Stimulated activated CD4-positive, alpha-beta T cell treated with anti-CD3 and anti-CD28 coated beads, Interleukin-2, amount 100 ng/mL, for 4 hours (primary cell): Measurements from ENCODE around the gene DRAXIN.

Experiments
- DNase-seq: peaks from one replicate; pipeline ENCODE4 v3.0.0-alpha.2; 2020; ENCODE audit warnings: low read depth

DRAXIN gene

DNA sequence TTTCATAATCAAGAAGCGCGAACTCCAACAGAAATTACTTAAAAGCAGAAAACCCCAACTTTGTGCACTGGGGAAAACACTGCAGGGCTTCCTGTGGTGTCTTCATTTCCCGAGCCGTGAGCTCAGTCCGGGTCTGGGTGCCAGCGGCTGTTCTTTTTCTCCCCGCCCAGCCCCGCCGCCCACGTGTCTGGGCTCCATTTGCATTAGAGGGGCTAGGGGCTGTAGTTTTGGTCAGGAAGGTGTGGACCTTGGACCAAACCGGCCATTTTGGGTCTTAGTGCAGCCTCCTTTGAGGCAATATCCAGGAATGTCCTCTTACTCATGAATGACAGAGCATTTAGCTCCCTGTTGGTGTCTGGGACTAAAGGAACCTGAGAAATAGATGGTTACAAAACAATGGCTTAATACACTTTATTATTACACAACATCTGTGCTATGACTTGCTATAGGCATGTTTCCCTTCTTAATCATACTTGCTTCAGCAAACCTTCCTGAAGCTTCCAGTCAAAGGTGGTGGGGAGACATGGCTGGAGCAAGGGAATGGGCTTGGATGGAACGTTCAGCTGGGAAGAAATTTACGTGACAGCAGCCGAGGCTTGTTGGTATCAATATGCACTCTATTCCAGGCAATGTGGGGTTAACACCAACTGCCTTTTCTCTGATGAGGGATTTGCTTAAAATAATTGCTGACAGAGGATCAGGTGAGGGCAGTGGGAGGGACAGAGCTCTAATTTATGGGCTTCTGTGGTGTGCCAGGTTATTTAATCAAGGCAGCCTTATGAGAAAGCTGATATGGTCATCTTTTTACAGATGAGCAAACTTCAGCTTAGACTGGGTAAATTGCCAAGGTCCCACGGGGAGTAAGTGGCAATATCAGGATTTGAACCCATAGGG, 45.5 kb downstream of the DRAXIN start:
- DNase-seq, result no peak

DNA sequence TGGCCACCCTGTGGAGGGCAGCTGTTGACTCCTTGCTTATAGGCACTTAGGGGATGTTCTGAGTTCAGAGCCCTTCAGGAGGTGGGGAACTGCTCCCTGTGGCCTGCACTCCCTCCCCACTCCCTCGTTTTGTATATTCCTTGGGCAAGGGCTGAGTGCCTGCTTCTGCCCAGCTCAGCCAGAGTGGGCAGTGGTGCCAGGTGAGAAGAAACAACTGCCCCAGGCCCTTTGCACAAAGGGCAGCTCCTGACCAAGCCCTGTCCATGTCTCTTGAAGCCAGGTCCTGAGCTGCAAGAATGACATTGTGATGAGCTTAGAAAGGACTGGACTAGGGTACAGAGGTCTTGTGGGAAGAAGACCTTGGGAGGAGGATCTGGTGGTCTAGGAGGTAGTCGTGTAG, 46.6 kb downstream of the DRAXIN start:
- DNase-seq, result no peak

DNA sequence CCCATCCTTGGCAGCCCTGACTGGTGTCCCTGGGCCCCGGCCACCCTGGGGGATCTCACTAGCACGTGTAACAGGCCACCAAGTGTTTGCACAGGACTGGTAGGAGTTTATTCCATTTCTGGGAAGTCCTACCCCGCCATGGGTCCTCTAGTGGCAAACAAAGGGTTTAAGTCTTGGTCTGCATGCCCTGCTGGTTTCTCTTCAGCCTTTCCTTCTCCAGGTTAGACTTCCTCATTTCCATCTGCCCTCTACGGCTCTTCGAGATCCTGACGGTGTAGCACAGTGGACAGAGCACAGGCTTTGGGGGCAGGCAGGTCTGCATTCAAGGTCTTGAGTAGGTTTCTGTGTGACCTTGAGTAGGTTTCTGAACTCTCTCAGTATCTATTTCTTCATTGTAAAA, 47.3 kb downstream of the DRAXIN start:
- no peak for DNase-seq

DNA sequence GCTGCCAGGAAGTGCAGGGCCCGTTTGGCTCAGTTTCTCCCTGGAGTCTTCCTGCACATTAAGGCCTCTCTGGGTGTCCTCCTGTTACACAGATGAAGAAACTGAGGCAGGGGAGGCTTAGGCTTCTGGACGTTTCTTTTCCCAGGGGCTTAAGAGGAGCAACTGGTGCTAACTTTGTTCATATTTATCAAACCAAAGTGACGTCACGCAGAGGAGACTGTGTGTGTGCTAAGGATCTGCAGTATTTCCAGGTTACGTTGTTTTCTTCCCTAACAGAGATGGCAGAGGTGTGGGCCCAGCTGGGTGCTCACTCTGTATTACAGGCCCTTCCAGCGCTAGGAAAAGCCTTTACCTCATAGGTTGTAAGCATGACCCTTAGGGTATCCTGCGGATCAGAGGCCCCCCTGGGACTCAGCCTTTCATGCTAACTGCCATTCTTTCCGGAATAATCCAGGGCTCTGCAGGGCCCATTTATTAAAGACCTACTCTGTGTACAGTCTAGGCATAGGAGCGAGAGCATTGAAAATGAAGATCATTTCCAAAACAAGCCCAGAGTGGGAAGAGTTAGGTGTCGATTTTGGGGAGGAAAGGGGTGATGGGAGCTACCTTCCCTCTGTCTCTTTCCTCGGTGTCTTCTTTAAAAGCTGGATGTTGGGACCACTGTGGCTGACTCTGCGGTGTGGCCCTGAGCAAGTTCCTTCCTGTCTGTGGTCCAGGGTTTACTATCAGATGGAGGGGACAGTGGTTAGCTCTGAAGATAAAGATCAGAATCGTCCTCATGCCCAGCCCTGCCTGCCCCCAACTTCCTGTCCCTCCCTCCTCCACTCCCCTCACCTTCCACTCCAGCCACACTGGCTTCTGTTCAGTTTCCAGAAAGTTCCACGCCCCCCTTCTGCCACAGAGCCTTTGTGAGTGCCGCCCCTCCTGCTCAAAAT, 49.0 kb downstream of the DRAXIN start:
- no peak for DNase-seq

DNA sequence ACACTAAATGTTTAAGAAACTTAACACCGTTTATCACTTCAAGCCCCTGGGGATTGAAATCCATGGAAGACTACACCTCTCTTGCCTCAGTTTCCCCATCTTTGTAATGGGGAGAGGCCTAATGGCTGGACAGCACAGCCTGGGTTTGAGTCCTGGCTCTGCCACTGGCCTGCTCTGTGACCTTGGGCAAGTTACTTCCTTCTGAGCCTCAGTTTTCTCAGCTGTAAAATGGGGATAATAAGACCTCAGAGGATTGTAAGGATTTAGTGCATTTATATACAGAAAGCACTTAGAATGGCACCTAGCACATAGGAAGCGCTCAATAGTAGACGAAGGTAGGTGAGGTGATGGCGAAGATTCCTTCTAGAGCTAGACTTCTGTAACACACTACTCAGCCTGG, 50.0 kb downstream of the DRAXIN start:
- no peak for DNase-seq

DNA sequence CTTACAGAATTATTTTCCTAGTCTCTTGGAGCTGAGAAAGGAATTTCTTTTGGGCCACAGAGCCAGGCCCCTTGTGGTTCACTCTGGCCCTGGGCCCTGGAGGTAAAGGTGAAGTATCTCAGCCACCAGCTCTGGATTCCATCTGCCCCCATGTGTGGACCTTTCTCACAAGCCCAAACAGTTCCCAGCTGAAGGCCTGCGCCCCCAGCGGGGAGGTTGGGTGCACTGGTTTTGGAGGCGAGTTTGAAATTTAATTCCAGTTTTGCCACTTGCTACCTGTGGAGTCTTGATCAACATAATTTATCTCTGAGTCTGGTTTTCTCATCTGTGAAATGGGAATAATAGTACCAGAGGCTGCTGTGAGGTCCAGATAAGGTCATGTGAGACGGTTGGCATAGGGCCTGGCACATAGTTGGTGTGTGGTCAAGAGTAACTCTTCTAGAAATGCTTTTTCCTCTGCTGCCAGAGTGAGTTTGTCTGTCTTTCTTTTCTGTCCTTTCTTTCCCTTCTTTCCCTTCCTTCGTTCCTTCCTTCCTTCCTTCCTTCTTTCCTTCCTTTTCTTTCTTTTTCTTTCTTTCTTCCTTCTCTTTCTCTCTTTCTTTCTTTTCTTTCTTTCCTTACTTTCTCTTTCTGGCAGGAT, 50.5 kb downstream of the DRAXIN start:
- DNase-seq, result no peak

DNA sequence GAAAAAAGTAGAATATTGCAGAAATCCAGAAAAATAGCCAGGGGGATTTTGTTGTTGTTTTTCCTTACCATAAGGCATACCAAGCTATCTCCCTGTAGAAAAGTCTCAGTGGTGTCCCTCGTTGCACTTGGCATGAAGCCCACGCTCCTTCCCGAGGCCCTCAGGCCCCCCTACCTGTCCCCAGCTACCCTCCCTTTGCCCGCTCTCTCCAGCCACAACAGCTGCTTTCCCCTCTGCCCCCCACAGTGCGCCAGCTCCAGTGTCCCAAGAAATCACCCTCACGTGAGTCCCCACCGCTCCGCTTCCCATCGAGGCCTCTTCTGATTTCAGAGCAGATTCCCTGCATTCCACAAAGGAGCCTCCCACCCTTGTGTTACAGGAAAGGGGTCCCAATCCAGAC, 52.8 kb downstream of the DRAXIN start:
- no peak for DNase-seq

DNA sequence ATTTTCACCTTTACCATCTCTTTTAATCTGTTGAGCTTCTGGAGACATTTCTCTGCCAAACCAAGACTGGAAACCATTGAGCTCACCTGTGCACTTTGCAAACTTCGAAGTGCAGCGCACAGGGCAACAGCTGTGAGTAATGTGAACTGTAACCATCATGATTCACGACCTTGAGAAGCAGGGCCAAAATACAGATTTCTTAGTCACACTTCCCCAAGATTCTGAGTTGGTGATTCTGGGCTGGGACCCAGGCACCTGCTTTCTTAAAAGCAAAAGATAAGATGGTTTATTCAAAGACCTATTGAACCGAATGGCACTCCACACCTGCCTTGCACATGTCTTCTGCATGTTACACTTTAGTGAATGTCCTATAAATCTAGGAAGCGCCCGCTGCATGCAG, 54.6 kb downstream of the DRAXIN start:
- no peak for DNase-seq

DNA sequence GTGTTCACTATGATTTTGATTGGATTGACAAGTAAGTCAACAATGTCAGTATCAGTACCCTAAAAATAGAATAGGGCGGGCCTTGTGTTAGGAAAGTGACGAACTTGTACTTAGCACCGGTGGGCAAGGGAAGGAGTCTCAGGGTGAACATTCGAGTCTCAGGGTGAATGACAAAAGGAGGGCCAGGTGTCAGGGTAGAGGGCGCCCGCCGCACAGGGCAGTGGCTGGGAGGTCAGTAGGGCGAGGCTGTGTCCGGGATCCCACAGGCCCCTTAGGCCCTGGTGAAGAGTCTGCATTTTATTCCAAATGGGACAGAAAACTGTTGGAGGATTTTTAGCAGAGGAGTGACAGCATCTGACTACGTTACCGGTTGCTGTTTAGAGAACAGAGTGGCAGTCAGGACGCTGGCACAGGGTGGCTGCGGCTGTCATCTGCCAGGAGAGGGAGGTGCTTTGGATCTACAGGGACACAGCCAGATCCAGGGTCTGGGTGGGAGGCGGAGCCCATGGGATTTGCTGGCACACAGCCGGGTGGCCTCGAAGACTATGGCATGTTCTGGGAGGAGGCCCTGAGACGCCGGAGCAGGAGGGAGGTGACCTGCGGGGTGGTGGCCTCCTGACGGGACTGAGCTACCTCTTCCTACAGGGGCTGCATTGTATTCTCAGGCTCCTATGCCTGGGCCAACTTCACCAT, 55.4 kb downstream of the DRAXIN start:
- no peak for DNase-seq

DNA sequence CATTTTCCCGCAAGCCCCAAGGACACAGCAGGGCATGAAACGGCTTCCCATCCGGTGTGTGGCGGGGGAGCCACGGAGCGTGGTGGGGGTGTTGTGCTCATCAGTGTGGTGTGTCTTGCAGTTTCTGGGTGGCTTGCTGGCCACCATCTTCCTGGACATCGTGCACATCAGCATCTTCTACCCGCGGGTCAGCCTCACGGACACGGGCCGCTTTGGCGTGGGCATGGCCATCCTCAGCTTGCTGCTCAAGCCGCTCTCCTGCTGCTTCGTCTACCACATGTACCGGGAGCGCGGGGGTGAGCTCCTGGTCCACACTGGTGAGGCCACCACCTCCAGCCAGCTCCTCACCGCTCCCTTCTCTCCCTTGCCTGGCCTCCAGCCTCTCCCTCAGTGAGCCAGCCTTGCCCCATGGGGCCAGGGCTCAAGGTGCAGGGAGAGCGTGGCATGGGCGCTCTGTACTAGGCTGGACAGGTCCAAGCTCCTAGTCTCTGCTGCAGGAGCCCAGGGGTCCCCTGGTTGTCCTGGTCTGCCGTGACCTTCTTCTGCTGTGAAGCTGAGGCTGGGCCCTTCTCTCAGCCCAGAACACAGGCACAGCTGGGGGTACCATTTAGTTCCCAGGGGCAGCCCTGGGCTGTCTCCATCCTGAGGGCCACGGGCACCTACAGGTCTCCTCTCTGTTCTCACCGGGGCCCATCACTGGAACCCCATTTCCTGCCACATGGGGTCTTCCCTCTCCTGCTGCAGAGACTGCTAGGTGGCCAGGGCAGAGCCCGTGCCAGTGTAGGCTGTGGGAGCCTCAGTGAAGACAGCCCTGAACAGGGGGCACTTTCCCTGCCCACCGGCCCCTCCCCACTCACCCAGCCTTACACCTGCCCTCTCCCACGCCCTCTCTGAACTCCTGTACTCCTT, 57.0 kb downstream of the DRAXIN start:
- DNase-seq, result no peak

DNA sequence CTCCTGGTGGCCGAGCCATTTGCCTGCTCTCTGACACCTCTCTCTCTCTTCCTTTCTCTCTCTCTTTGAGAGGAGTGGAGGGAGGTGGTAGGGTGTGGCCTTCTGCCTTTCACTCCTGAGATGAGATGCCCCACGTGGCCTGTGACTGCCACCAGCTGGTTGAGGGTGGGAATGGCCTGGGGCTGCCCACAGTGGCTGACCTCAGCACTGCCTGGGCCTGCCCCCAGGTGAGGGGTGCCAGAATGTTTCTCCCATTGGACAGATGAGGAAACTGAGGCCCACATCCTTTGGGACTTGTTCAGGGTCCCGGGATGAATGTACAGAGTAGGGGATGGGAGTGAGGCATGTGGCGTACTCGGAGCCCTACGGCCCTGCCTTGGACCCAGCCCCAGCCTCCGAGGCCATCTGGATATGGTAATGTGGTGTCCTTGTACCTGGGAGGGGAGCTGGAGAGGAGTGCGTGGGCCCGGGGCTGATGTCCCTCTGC, 57.7 kb downstream of the DRAXIN start:
- DNase-seq, result no peak

DNA sequence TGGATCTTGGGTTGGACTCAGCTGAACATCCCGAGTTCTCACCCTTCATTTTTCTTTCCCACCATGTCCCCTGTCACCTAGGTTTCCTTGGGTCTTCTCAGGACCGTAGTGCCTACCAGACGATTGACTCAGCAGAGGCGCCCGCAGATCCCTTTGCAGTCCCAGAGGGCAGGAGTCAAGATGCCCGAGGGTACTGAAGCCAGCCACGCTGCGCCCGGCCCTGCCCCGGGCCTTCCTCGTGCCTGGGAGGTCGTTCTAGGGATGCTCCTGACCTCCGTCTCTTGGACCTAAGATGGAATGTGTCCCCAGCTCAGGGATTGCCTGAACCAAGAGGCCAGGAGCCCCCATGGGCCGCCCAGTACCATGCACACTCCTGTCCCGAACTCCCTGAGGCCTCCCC, 58.5 kb downstream of the DRAXIN start:
- no peak for DNase-seq

DNA sequence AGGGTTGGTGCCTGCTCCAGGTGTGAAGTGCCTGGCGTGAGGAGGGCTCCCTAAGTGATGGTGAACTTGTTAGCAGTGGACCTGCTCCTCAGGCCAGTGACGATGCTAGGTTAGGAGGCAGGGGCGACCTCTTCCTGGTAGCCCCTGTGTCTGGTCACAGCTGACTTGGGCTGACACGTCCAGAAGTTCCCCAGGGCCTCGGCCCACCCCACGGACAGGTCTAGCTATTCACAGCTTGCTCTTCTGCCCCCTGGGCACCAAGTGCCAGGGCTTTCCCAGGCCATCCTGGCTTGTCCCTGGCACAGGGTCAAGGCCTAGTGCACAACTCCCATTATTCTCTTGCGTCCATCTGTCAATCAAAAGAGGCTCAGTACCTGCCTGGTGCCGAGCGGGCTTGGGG, 59.6 kb downstream of the DRAXIN start:
- no peak for DNase-seq

DNA sequence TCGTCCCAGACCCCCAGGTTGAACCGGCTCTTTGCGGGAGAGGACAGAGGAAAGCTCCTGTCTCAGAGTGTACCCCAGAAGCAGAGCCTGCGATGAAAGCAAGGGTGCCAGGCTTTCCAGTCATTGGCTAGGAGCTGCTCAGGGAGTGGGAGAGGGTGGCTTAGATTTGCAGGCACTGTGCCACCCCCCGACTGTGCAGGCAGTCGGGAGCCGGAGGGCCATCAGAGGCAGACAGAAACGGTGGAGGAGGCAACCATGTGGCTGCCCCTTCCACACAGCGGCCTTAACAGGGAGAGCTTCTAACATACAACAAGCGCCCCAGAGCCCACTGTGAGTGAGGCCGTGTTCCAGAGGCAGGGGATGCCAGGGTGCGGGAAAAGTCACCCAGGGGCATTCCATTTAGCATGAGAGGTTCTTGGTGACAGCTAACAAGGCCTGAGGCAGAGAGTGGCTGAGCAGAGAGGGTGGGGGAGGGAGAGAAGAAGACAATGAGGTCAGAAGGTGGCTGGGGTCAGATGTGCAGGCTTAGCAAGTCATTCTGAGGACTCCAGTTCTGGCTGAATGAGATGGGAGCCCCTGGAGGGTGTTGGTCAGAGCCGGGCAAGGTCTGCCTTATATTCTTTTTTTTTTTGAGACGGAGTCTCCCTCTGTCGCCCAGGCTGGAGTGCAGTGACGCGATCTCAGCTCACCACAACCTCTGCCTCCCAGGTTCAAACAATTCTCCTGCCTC, 61.0 kb downstream of the DRAXIN start:
- DNase-seq, result no peak

DNA sequence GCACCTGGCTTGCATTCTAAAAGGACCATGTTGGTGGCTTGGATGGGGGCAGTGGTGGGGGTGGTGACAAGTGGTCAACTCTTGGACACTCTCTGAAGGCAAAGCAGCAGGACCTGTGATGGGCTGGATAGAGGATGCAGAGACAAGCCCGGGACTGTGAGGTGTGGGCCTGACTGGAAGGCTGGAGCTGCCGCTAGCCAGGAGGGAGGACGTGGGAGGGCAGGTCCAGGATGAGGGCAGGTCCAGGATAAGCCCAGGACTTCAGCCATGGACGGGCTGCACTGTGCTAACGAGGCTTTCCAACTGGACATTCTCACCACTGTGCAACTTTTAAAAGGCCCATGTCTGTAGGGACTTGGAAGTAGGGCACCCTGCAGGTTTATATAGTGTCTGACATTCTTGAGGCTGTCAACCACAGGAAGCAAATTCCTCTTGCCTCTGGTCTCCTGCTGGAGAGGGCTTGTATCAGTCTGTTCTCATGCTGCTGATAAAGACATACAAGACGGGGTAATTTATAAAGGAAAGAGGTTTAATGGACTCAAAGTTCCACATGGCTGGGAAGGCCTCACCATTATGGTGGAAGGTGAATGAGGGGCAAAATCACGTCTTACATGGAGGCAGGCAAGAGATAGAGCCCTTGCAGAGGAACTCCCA, 62.2 kb downstream of the DRAXIN start:
- DNase-seq, result no peak

DNA sequence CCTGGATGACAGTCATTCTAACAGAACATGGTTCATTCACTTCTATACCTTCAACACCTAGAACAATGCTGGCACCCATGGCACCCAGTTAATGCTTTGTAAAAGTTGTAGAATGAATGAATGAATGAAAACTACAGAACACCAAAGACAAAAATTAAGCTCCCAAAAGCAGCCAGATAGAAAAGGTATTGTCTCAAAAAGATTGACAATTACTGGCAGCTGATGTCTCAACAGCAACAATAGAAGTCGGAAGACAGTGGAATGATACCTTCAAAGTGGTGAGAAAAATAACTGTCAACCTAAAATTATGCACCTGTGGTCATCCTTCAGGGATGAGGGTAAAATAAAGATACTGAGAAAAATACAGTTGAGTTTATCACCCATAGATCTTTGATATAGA, 65.5 kb downstream of the DRAXIN start:
- DNase-seq, result no peak

DNA sequence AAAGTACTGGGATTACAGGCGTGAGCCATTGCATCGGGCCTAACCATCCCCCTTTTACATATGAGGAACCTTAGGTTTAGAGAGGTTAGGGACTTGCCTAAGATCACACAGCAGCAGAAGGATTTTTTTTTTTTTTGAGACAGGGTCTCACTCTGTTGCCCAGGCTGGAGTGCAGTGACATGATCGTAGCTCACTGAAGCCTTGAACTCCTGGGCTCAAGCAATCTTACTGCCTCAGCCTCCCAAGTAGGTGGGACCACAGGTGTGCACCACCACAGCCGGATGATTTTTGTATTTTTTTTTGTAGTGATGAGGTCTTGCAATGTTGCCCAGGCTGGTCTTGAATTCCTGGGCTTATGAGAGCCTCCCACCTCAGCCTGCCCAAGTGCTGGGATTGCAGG, 68.3 kb downstream of the DRAXIN start:
- DNase-seq, result no peak

DNA sequence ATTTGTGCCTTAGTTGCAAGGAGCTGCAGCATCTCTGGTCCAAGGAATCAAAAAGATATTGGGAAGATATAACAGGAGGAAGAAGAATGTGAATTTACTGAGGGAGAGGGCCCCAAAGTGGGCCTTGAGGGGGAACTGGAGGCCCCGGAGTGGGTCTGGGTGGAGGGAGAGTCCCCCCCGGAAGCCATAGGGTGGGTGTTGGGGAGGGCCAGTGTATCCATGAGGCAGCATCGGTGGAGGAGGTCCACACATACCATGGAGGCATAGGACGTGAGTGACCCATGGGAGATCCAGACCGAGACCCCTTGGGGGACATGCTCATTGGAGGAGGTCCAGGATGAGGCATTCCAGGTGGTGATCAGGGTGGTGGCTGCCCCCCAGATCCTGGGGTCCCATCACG, 69.8 kb downstream of the DRAXIN start:
- no peak for DNase-seq

DNA sequence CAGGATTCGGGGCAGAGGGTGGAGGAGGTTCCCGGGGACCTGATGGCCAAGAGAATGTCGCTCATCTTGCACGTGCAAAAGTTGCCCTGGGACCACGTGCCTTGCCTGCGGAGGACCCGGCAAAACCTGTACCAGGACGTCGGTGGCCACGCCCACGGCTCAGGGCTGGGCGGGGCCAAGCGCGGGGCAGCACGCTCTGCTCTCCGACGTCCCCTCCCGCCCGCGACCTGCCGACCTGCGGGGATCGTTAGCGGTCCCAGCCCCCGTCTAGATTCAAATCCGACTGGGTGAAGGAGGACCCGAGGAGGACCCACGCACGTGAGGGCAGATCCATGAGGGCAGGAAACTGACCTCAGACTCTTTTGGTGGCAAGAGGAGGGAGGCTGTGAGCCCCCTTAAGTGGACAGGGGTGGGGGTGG, 70.5 kb downstream of the DRAXIN start, which contains the start of gene C1orf167:
C1orf167 (plus strand) TSS at position 206 of the 419 bp plus-strand sequence. CDS start 2,208 bp downstream, outside the sequence.
- DNase-seq, result no peak
